Stimulated activated effector memory CD8-positive, alpha-beta T cell treated with anti-CD3 and anti-CD28 coated beads, Interleukin-12 subunit alpha, Interleukin-12 subunit beta, amount 100 ng/mL, for 72 hours (primary cell): ENCODE data around the gene AKNAD1.
"Not testable (repeated sequence)": the region's sequence is repeated elsewhere in the genome, so short reads cannot be mapped to it uniquely, and the experiment has no call there.

Source experiments
- ATAC-seq: fragments of 150-1000 bp; cut with Tn5 transposase; 2 replicates; pipeline ENCODE4 v1.10.0; 2021
- DNase-seq, 2 donors: peaks; one replicate each; pipeline ENCODE4 v3.0.0; 2021 to 2022; ENCODE audit warnings: low spot score in 2 of 2
- H3K27ac Mint-ChIP-seq: one replicate; pipeline ENCODE4 v1.8.0; 2022; ENCODE audit warnings: mild to moderate bottlenecking, mixed read lengths
- H3K36me3 Mint-ChIP-seq: one replicate; pipeline ENCODE4 v1.8.0; 2022; ENCODE audit warnings: mild to moderate bottlenecking, mixed read lengths
- H3K4me1 Mint-ChIP-seq: one replicate; pipeline ENCODE4 v1.8.0; 2022; ENCODE audit warnings: mixed read lengths
- H3K4me3 Mint-ChIP-seq: one replicate; pipeline ENCODE4 v1.8.0; 2022; ENCODE audit warnings: mild to moderate bottlenecking, mixed read lengths
- H3K9me3 Mint-ChIP-seq: one replicate; pipeline ENCODE4 v1.8.0; 2022; ENCODE audit warnings: mixed read lengths

Gene AKNAD1

DNA sequence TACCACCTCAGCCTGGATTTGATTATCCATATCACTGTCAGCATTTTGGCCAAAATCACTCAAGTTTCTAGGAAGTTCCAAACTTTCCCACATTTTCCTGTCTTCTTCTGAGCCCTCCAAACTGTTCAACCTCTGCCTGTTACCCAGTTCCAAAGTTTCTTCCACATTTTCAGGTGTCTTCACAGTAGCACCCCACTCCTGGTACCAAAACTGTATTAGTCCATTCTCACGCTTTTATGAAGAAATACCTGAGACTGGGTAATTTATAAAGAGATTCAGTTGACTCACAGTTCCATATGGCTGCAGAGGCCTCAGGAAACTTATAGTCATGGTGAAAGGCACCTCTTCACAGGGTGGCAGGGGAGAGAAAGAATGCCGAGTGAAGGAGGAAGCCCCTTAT is 71.0 kb downstream of the AKNAD1 start:
- H3K4me3 Mint-ChIP-seq = no peak overlapping the region
- H3K27ac Mint-ChIP-seq = no peak overlapping the region
- ATAC-seq = no peak
- peaks cover 12% of the 10 kb centered on the region for H3K9me3 Mint-ChIP-seq
- DNase-seq = no peak
- H3K36me3 Mint-ChIP-seq = peaks cover 100% of the 10 kb centered on the region
- no peaks in the 10 kb centered on the region for H3K4me1 Mint-ChIP-seq

- Mint-ChIP-seq H3K36me3 (peaks cover 100% of the 10 kb centered on the region), H3K4me1 (no peaks in the 10 kb centered on the region), H3K9me3 (peaks cover 10% of the 10 kb centered on the region), H3K4me3 (no peak overlapping the region), H3K27ac (no peak overlapping the region)
- no peak for DNase-seq
- no peak for ATAC-seq
These were observed 71.6 kb downstream of the AKNAD1 start for GRCh38 chr1:108785264-108785663.

DNA sequence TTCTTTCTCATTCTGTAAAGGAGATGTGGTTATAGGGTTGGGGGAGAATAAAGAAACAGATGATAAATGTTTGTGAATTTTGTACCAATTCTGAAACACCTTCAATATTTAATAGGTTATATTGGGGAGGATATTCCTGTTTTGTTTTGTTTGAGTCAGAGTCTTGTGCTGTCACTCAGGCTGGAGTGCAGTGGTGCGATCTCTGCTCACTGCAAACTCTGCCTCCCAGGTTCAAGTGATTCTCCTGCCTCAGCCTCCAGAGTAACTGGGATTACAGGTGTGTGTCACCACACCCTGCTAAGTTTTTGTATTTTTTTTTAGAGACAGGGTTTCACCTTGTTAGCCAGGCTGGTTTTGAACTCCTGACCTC is 75.3 kb downstream of the AKNAD1 start:
- H3K27ac Mint-ChIP-seq, H3K9me3 Mint-ChIP-seq, DNase-seq, H3K4me3 Mint-ChIP-seq, ATAC-seq, H3K4me1 Mint-ChIP-seq: not testable (repeated sequence)
- H3K36me3 Mint-ChIP-seq = peaks cover 79% of the 10 kb centered on the region

DNA sequence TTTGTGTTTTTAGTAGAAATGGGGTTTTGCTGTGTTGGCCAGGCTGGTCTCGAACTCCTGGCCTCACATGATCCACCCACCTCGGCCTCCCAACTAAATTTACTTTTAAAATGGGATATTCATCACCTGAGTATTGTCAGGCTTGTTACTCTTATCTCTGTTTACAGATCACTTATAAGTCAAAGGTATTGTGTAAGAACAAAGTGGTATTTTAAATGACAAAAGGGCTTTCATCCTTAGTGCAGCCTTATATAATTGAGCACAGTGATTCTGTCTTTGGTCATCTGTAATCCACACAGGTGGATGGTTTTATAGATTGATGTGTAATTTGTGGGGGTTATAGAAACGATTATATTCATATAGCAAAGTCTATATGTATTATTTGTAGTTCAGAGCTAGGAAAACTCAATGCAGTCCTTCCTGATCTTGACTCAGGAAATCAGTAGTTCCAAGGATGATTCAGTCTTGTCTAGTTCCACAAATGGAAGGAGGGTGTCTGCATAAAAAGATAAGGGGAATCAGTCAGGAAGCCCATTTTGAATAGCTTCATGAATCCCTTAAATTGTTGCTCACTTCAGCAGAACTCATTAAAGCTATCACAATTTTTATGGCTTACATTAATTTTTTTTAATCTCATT is 75.8 kb downstream of the AKNAD1 start:
- H3K27ac Mint-ChIP-seq = no peak overlapping the region
- H3K9me3 Mint-ChIP-seq = peaks cover 9% of the 10 kb centered on the region
- no peaks in the 10 kb centered on the region for H3K4me1 Mint-ChIP-seq
- ATAC-seq = no peak
- H3K36me3 Mint-ChIP-seq = peaks cover 79% of the 10 kb centered on the region
- H3K4me3 Mint-ChIP-seq = no peak overlapping the region
- no peak for DNase-seq

DNA sequence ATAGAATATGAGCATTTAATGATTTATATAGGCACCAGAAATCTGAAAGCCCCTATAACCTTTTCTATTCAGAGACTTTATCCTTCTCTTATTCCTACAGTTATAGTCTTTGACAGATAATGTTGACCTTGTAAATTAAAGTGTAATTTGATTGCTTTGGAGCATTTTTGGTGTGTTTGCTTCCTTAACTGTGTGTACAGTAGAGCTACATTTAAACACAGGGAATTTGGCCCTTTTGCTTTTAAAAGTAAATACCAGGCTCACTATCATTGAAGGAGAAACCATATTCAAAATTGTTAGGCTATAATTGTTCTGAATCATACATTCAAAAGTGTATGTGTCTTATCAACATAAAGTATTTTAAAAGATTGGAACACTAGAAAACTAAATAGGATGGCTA is 77.4 kb downstream of the AKNAD1 start:
- Mint-ChIP-seq H3K4me1 (no peaks in the 10 kb centered on the region), H3K9me3 (peaks cover 1% of the 10 kb centered on the region), H3K27ac (no peak overlapping the region), H3K4me3 (no peak overlapping the region), H3K36me3 (peaks cover 79% of the 10 kb centered on the region)
- no peak for ATAC-seq
- DNase-seq = no peak

GRCh38 chr1:108777839-108778238 is 79.1 kb downstream of the AKNAD1 start:
- Mint-ChIP-seq H3K9me3 (no peaks in the 10 kb centered on the region), H3K27ac (peak overlapping the region; percentile 38), H3K36me3 (peaks cover 79% of the 10 kb centered on the region), H3K4me3 (no peak overlapping the region), H3K4me1 (no peaks in the 10 kb centered on the region)
- no peak for ATAC-seq
- no peak for DNase-seq

- Mint-ChIP-seq H3K36me3 (peaks cover 58% of the 10 kb centered on the region), H3K4me1 (peaks cover 6% of the 10 kb centered on the region), H3K4me3 (no peak overlapping the region), H3K9me3 (no peaks in the 10 kb centered on the region), H3K27ac (no peak overlapping the region)
- no peak for ATAC-seq
- no peak for DNase-seq
These were observed 89.2 kb downstream of the AKNAD1 start for GRCh38 chr1:108767708-108768107.

DNA sequence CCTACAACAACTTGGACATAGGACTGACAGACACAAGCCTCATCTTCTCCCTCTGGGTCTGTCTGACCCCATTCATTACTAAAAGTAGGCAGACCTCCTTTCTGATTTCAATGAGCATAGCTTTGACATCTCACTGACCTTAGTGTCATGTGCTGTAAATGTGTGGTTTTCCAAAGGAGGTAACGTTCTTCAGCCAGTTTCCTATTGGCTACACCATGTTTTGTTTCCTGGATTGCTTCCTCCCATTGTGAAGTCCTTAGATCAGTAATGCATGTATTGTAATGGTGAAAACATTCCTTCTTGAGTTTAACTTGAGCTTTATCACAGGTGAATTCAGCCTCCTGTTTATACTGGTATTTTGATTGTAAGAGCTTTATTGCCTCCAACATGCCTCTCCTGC is 89.8 kb downstream of the AKNAD1 start:
- Mint-ChIP-seq H3K27ac (no peak overlapping the region), H3K4me3 (no peak overlapping the region), H3K4me1 (peaks cover 6% of the 10 kb centered on the region), H3K36me3 (peaks cover 62% of the 10 kb centered on the region), H3K9me3 (no peaks in the 10 kb centered on the region)
- ATAC-seq (no peak), DNase-seq (no peak)
